ENCODE measurements around the gene CMTM2. TPM values are rescaled to one million over a fixed set of nuclear protein-coding genes. Genes with fewer than 3 reads are reported as not detected.
"Not testable (repeated sequence)": the region's sequence is repeated elsewhere in the genome, so short reads cannot be mapped to it uniquely, and the experiment has no call there.

CMTM2 gene
- total RNA-seq, 5 donors from 2014 or later (not counting 1 experiment from before 2014, with no cell fraction given): 0.26 to 0.62 TPM; not detected in 3

GRCh38 chr16:66592241-66592640, 13.0 kb downstream of the CMTM2 start:
- Mint-ChIP-seq H3K4me1 (peaks cover 28 to 37% (median 36%) of the 10 kb centered on the region in 3 donors), H3K9me3 (no peaks in the 10 kb centered on the region), H3K4me3 (no peak overlapping the region), H3K27ac (no peak overlapping the region), H3K27me3 (no peaks in the 10 kb centered on the region), H3K36me3 (no peaks in the 10 kb centered on the region)
- Histone ChIP-seq H3K27me3 (replicated peaks in 1 of 2; ENCODE audit: control insufficient read depth in 2 of 2, extremely low read depth in 1 of 2, insufficient read depth in 2 of 2, low read length in 1 of 2) (peaks cover 0 to 2% of the 10 kb centered on the region in 2 experiments), H3K27ac (ENCODE audit: low read length) (no peak overlapping the region), H3K4me1 (ENCODE audit: control insufficient read depth in 1 of 2, extremely low read depth in 1 of 2, insufficient read depth in 2 of 2, low read length in 2 of 2) (peaks cover 13 to 32% of the 10 kb centered on the region in 2 experiments), H3K9me3 (no peaks in the 10 kb centered on the region), H3K4me3 (ENCODE audit: control insufficient read depth in 1 of 2, extremely low read depth in 1 of 2, low read length in 1 of 2) (no peak overlapping the region), H3K36me3 (ENCODE audit: control insufficient read depth in 2 of 2, extremely low read depth in 1 of 2, insufficient read depth in 1 of 2, low read length in 1 of 2) (no peaks in the 10 kb centered on the region)
- CTCF ChIA-PET: no interaction called here
- no peak for ATAC-seq (replicated peaks in 1 of 4)
- no peak for DNase-seq
- POLR2A ChIA-PET: interaction anchor here in 1 of 2 donors (0.7 to 0.8 kb wide), 2 partner anchors 28 to 81 kb away, joined by 3 read pairs; no protein-coding TSS in a partner anchor
- WGBS (ENCODE audit: insufficient coverage): no CpG with 5 or more reads among the region's 3 CpGs

GRCh38 chr16:66592814-66593213, 13.6 kb downstream of the CMTM2 start:
- Mint-ChIP-seq H3K4me3 (no peak overlapping the region), H3K27me3 (no peaks in the 10 kb centered on the region), H3K9me3 (no peaks in the 10 kb centered on the region), H3K36me3 (no peaks in the 10 kb centered on the region), H3K4me1 (peaks cover 27 to 37% (median 36%) of the 10 kb centered on the region in 3 donors), H3K27ac (no peak overlapping the region)
- no peaks in the 10 kb centered on the region for H3K36me3 ChIP-seq (ENCODE audit: control insufficient read depth in 2 of 2, extremely low read depth in 1 of 2, insufficient read depth in 1 of 2, low read length in 1 of 2)
- peaks cover 0 to 2% of the 10 kb centered on the region in 2 experiments for H3K27me3 ChIP-seq (replicated peaks in 1 of 2; ENCODE audit: control insufficient read depth in 2 of 2, extremely low read depth in 1 of 2, insufficient read depth in 2 of 2, low read length in 1 of 2)
- peaks cover 8 to 27% of the 10 kb centered on the region in 2 experiments for H3K4me1 ChIP-seq (ENCODE audit: control insufficient read depth in 1 of 2, extremely low read depth in 1 of 2, insufficient read depth in 2 of 2, low read length in 2 of 2)
- POLR2A ChIA-PET: interaction anchor here in 1 of 2 donors (0.7 kb wide), 1 partner anchor 81 kb away, joined by 3 read pairs; no protein-coding TSS in a partner anchor
- ATAC-seq (replicated peaks in 1 of 4) (no peak), DNase-seq (no peak)
- no CpG with 5 or more reads among the region's 3 CpGs for WGBS (ENCODE audit: insufficient coverage)
- no peaks in the 10 kb centered on the region for H3K9me3 ChIP-seq
- H3K27ac ChIP-seq (ENCODE audit: low read length): no peak overlapping the region
- CTCF ChIA-PET: no interaction called here
- H3K4me3 ChIP-seq (ENCODE audit: control insufficient read depth in 1 of 2, extremely low read depth in 1 of 2, low read length in 1 of 2): no peak overlapping the region

GRCh38 chr16:66594739-66595138, 15.5 kb downstream of the CMTM2 start:
- 100% methylated on average over 2 of the region's 7 CpGs for WGBS (ENCODE audit: insufficient coverage)
- no peak overlapping the region for H3K27ac ChIP-seq (ENCODE audit: low read length)
- Mint-ChIP-seq H3K4me3 (no peak overlapping the region), H3K4me1 (peaks cover 30 to 39% (median 36%) of the 10 kb centered on the region in 3 donors), H3K27me3 (no peaks in the 10 kb centered on the region), H3K9me3 (no peaks in the 10 kb centered on the region), H3K27ac (no peak overlapping the region), H3K36me3 (no peaks in the 10 kb centered on the region)
- H3K36me3 ChIP-seq (ENCODE audit: control insufficient read depth in 2 of 2, extremely low read depth in 1 of 2, insufficient read depth in 1 of 2, low read length in 1 of 2): no peaks in the 10 kb centered on the region
- H3K4me1 ChIP-seq (ENCODE audit: control insufficient read depth in 1 of 2, extremely low read depth in 1 of 2, insufficient read depth in 2 of 2, low read length in 2 of 2): peaks cover 8 to 20% of the 10 kb centered on the region in 2 experiments
- ATAC-seq (replicated peaks in 1 of 4) (no peak), DNase-seq (no peak)
- H3K4me3 ChIP-seq (ENCODE audit: control insufficient read depth in 1 of 2, extremely low read depth in 1 of 2, low read length in 1 of 2): no peak overlapping the region
- CTCF ChIA-PET: interaction anchor here in 1 of 2 donors (0.7 to 0.9 kb wide), 2 partner anchors 14 to 24 kb away, joined by 5 to 10 read pairs; no protein-coding TSS in a partner anchor
- H3K27me3 ChIP-seq (replicated peaks in 1 of 2; ENCODE audit: control insufficient read depth in 2 of 2, extremely low read depth in 1 of 2, insufficient read depth in 2 of 2, low read length in 1 of 2): peaks cover 0 to 2% of the 10 kb centered on the region in 2 experiments
- POLR2A ChIA-PET: no interaction called here
- no peaks in the 10 kb centered on the region for H3K9me3 ChIP-seq

GRCh38 chr16:66596559-66596958, 17.3 kb downstream of the CMTM2 start:
- POLR2A ChIA-PET: interaction anchor here (0.5 to 0.6 kb wide), 2 partner anchors 13 to 185 kb away, joined by 4 read pairs; no protein-coding TSS in a partner anchor
- H3K9me3 Mint-ChIP-seq; H3K4me1 ChIP-seq (ENCODE audit: control insufficient read depth in 1 of 2, extremely low read depth in 1 of 2, insufficient read depth in 2 of 2, low read length in 2 of 2); H3K27me3 Mint-ChIP-seq; H3K27me3 ChIP-seq (replicated peaks in 1 of 2; ENCODE audit: control insufficient read depth in 2 of 2, extremely low read depth in 1 of 2, insufficient read depth in 2 of 2, low read length in 1 of 2); DNase-seq; H3K36me3 ChIP-seq (ENCODE audit: control insufficient read depth in 2 of 2, extremely low read depth in 1 of 2, insufficient read depth in 1 of 2, low read length in 1 of 2); H3K9me3 ChIP-seq; H3K27ac ChIP-seq (ENCODE audit: low read length); ATAC-seq (replicated peaks in 1 of 4); H3K4me3 ChIP-seq (ENCODE audit: control insufficient read depth in 1 of 2, extremely low read depth in 1 of 2, low read length in 1 of 2); H3K36me3 Mint-ChIP-seq; H3K4me3 Mint-ChIP-seq: not testable (repeated sequence)
- CTCF ChIA-PET: interaction anchor here (0.6 to 1.5 kb wide), 3 partner anchors 10 to 57 kb away, joined by 3 to 4 read pairs (median 3); no protein-coding TSS in a partner anchor
- H3K4me1 Mint-ChIP-seq: peaks cover 27 to 36% (median 36%) of the 10 kb centered on the region in 3 donors
- no CpG with 5 or more reads among the region's 4 CpGs for WGBS (ENCODE audit: insufficient coverage)
- H3K27ac Mint-ChIP-seq: peak overlapping the region; percentile 23 to 78

GRCh38 chr16:66596986-66597848, 18.0 kb downstream of the CMTM2 start:
- POLR2A ChIA-PET: interaction anchor here in 1 of 2 donors (0.6 kb wide), 1 partner anchor 12 kb away, joined by 4 read pairs; no protein-coding TSS in a partner anchor
- no peak overlapping the region for H3K27ac ChIP-seq (ENCODE audit: low read length)

GRCh38 chr16:66598111-66598510, 18.8 kb downstream of the CMTM2 start:
- Histone ChIP-seq H3K27me3 (replicated peaks in 1 of 2; ENCODE audit: control insufficient read depth in 2 of 2, extremely low read depth in 1 of 2, insufficient read depth in 2 of 2, low read length in 1 of 2) (no peaks in the 10 kb centered on the region), H3K27ac (ENCODE audit: low read length) (no peak overlapping the region), H3K4me1 (ENCODE audit: control insufficient read depth in 1 of 2, extremely low read depth in 1 of 2, insufficient read depth in 2 of 2, low read length in 2 of 2) (peaks cover 0 to 9% of the 10 kb centered on the region in 2 experiments), H3K4me3 (ENCODE audit: control insufficient read depth in 1 of 2, extremely low read depth in 1 of 2, low read length in 1 of 2) (no peak overlapping the region), H3K36me3 (ENCODE audit: control insufficient read depth in 2 of 2, extremely low read depth in 1 of 2, insufficient read depth in 1 of 2, low read length in 1 of 2) (no peaks in the 10 kb centered on the region), H3K9me3 (no peaks in the 10 kb centered on the region)
- peaks cover 31 to 43% (median 39%) of the 10 kb centered on the region in 3 donors for H3K4me1 Mint-ChIP-seq
- DNase-seq (no peak), ATAC-seq (replicated peaks in 1 of 4) (peak in 3 of 4 experiments; percentile 31 to 61 (median 45))
- no peaks in the 10 kb centered on the region for H3K36me3 Mint-ChIP-seq
- no CpG with 5 or more reads among the region's 3 CpGs for WGBS (ENCODE audit: insufficient coverage)
- no peaks in the 10 kb centered on the region for H3K27me3 Mint-ChIP-seq
- ChIA-PET POLR2A (no interaction called here), CTCF (interaction anchor here in 1 of 2 donors (1.1 to 1.6 kb wide), 4 partner anchors 8 to 36 kb away, joined by 3 to 6 read pairs (median 4); no protein-coding TSS in a partner anchor)
- peak overlapping the region; percentile 74 to 82 for H3K27ac Mint-ChIP-seq
- no peak overlapping the region for H3K4me3 Mint-ChIP-seq
- peaks cover 0 to 4% (median 0%) of the 10 kb centered on the region in 3 donors for H3K9me3 Mint-ChIP-seq

More at GRCh38 chr16:66596986-66597848, 18.0 kb downstream of the CMTM2 start:
- H3K36me3 ChIP-seq (ENCODE audit: control insufficient read depth in 2 of 2, extremely low read depth in 1 of 2, insufficient read depth in 1 of 2, low read length in 1 of 2): no peaks in the 10 kb centered on the region
- DNase-seq (no peak), ATAC-seq (replicated peaks in 1 of 4) (peak in 3 of 4 experiments; percentile 38 to 61 (median 49))
- no peaks in the 10 kb centered on the region for H3K27me3 ChIP-seq (replicated peaks in 1 of 2; ENCODE audit: control insufficient read depth in 2 of 2, extremely low read depth in 1 of 2, insufficient read depth in 2 of 2, low read length in 1 of 2)
- peaks cover 0 to 8% of the 10 kb centered on the region in 2 experiments for H3K4me1 ChIP-seq (ENCODE audit: control insufficient read depth in 1 of 2, extremely low read depth in 1 of 2, insufficient read depth in 2 of 2, low read length in 2 of 2)
- peaks cover 0 to 4% (median 0%) of the 10 kb centered on the region in 3 donors for H3K9me3 Mint-ChIP-seq
- H3K27ac Mint-ChIP-seq: peak overlapping the region; percentile 78 to 91
- WGBS (ENCODE audit: insufficient coverage): no CpG with 5 or more reads among the region's 5 CpGs
- H3K4me3 Mint-ChIP-seq: peak overlapping the region in 2 of 3 donors; percentile 22 to 31
- no peaks in the 10 kb centered on the region for H3K36me3 Mint-ChIP-seq
- CTCF ChIA-PET: interaction anchor here (0.6 to 1.5 kb wide), 3 partner anchors 11 to 36 kb away, joined by 3 to 4 read pairs (median 3); no protein-coding TSS in a partner anchor
- peaks cover 27 to 36% (median 36%) of the 10 kb centered on the region in 3 donors for H3K4me1 Mint-ChIP-seq
- H3K27me3 Mint-ChIP-seq: no peaks in the 10 kb centered on the region
- no peaks in the 10 kb centered on the region for H3K9me3 ChIP-seq
- H3K4me3 ChIP-seq (ENCODE audit: control insufficient read depth in 1 of 2, extremely low read depth in 1 of 2, low read length in 1 of 2): no peak overlapping the region
